LNCaP clone FGC (cell line): ENCODE results near the gene ATP1B2.

Experiments
- DNase-seq: peaks from one replicate; pipeline ENCODE4 v3.0.0-alpha.2; 2011; ENCODE audit warnings: low read depth
- H3K4me3 ChIP-seq: 2 replicates; pipeline ENCODE4 v1.5.1; 2011; ENCODE audit warnings: mild to moderate bottlenecking, low read depth, low read length, control low read depth
- CTCF ChIP-seq: IDR thresholded peaks from 2 replicates; pipeline ENCODE4 v1.5.1; 2012; ENCODE audit warnings: mild to moderate bottlenecking; ENCODE audit not compliant: control insufficient read depth, insufficient read depth; ENCODE audit errors: extremely low read depth

ATP1B2 gene

GRCh38 chr17:7651097-7651664, 455 bp downstream of the ATP1B2 start:
- DNase-seq: no peak
- no peak for TF ChIP-seq CTCF
- peak overlapping the region; percentile 29 for H3K4me3 ChIP-seq

GRCh38 chr17:7651665-7652387, 1.1 kb downstream of the ATP1B2 start:
- no peak for DNase-seq
- no peak overlapping the region for H3K4me3 ChIP-seq
- no peak for TF ChIP-seq CTCF

GRCh38 chr17:7652388-7653356, 1.9 kb downstream of the ATP1B2 start:
- H3K4me3 ChIP-seq: no peak overlapping the region
- DNase-seq: no peak
- no peak for TF ChIP-seq CTCF

DNA sequence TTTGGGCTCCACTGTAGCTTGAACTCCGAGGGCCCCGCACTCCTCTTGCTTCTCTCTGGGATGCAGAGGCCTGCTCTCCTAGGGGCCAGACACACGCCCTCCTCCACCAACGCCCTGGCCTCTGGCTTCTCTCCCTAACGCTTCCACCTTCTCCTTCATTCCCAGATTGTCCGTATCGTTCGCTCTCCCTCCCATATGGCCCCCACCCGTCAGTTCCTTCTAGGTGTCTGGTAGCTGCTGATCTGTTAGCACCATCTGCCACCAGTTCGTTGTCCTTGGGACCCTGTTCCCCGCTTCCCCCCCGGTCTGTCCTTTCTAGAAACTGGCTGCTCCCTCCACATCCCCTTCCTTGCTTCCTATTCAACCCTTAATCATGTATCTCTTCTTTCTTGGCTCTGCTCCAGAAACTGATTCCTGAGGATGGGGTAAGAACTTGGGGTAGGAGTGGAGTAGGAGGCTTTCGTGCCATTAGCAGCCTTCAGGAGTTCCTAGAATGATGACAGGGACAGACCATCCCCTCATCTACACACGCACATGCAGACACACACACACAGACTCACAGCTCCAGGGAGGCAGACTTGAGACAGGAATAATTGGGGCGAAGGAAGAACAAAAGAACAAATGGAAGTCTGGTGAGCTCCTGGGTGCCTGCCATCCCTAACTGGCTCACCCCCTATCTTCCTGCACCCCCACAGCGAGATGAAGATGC, 4.3 kb downstream of the ATP1B2 start:
- DNase-seq: no peak
- TF ChIP-seq CTCF: no peak
- H3K4me3 ChIP-seq: no peak overlapping the region

DNA sequence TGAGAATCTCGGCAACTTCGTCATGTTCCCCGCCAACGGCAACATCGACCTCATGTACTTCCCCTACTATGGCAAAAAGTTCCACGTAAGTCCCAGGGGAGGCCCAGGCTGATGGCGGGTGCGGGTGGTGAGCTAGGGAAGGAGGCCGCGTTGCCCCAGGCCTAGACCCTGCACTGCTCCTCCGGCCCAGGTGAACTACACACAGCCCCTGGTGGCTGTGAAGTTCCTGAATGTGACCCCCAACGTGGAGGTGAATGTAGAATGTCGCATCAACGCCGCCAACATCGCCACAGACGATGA, 4.8 kb downstream of the ATP1B2 start:
- TF ChIP-seq CTCF: no peak
- no peak overlapping the region for H3K4me3 ChIP-seq
- no peak for DNase-seq

- no peak overlapping the region for H3K4me3 ChIP-seq
- no peak for TF ChIP-seq CTCF
- DNase-seq: no peak
These were observed 6.4 kb downstream of the ATP1B2 start for GRCh38 chr17:7656958-7657609.
